Left ventricle myocardium inferior (tissue), 1 donor: Measurements from ENCODE around the gene RANBP1. TPM values are rescaled to one million over a fixed set of nuclear protein-coding genes. Genes with fewer than 3 reads are reported as not detected.

Source experiments
- DNase-seq: peaks from one replicate; pipeline ENCODE4 v3.0.0-alpha.2; 2020
- H3K27ac ChIP-seq: fragments of 200-600 bp; replicated peaks from 2 replicates; pipeline ENCODE4 v1.8.0; 2021
- H3K27me3 ChIP-seq: fragments of 200-600 bp; 2 replicates; pipeline ENCODE4 v1.8.0; 2021; ENCODE audit warnings: low read depth
- H3K36me3 ChIP-seq: fragments of 200-600 bp; 2 replicates; pipeline ENCODE4 v1.8.0; 2021
- H3K4me1 ChIP-seq: fragments of 200-600 bp; 2 replicates; pipeline ENCODE4 v1.8.0; 2021
- H3K4me3 ChIP-seq: fragments of 200-600 bp; 2 replicates; pipeline ENCODE4 v1.8.0; 2021; ENCODE audit warnings: mild to moderate bottlenecking, moderate library complexity
- H3K9me3 ChIP-seq: fragments of 200-600 bp; replicated peaks from 2 replicates; pipeline ENCODE4 v1.8.0; 2021
- intact Hi-C: fragments of 100-400 bp; cut with micrococcal nuclease; formaldehyde crosslinking; loops from one replicate; pipeline ENCODE4 v1.11.0; 2022
- total RNA-seq: library from RNA; stranded (reverse); fragmentation: NEBNext Ultra II Directional; extraction: Animal tissue kit (Norgen Biotek cat#: 25700); gene quantifications from one replicate; pipeline ENCODE4 v1.2.1, GENCODE V29; 2021
- TF ChIP-seq, protein P1 (sequence below): fragments of 200-600 bp; IDR thresholded peaks from 2 replicates; pipeline ENCODE4 v1.8.0; 2021; ENCODE audit warnings: antibody characterized with exemption, mild to moderate bottlenecking, borderline replicate concordance
- donor health status: DM: no; HTN: yes; CAD: no; lungs with severe emphysema.

The RANBP1 gene
- total RNA-seq, 1 donor from 2014 or later = 39.6 TPM

DNA sequence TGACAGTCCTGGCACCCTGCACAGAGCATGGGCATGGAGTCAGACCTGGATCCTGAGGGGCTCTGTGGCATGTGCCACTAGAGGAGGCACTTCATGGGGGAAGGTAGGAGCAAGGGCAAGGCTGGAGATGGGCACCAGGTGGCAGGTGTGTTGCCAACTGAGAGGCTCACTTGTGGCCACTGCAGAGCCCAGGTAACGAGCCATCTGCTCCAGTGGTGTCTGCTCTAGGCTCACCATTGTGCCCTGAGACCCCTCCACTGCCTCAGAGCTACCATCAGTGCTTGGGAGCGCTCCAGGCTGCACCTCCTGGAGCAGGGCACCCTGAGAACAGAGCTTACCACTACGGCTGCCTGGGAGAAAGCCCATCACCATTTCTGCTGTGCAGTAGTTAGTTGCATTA, 14.4 kb downstream of the RANBP1 start:
- Histone ChIP-seq H3K9me3 (no peaks in the 10 kb centered on the region), H3K36me3 (peaks cover 23% of the 10 kb centered on the region), H3K27me3 (no peaks in the 10 kb centered on the region), H3K4me3 (peak overlapping the region; percentile 96), H3K27ac (peak overlapping the region; percentile 100), H3K4me1 (peaks cover 63% of the 10 kb centered on the region)
- intact Hi-C loops = no loop called here
- DNase-seq = no peak
- TF ChIP-seq, protein P1, sequence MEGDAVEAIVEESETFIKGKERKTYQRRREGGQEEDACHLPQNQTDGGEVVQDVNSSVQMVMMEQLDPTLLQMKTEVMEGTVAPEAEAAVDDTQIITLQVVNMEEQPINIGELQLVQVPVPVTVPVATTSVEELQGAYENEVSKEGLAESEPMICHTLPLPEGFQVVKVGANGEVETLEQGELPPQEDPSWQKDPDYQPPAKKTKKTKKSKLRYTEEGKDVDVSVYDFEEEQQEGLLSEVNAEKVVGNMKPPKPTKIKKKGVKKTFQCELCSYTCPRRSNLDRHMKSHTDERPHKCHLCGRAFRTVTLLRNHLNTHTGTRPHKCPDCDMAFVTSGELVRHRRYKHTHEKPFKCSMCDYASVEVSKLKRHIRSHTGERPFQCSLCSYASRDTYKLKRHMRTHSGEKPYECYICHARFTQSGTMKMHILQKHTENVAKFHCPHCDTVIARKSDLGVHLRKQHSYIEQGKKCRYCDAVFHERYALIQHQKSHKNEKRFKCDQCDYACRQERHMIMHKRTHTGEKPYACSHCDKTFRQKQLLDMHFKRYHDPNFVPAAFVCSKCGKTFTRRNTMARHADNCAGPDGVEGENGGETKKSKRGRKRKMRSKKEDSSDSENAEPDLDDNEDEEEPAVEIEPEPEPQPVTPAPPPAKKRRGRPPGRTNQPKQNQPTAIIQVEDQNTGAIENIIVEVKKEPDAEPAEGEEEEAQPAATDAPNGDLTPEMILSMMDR = no peak

DNA sequence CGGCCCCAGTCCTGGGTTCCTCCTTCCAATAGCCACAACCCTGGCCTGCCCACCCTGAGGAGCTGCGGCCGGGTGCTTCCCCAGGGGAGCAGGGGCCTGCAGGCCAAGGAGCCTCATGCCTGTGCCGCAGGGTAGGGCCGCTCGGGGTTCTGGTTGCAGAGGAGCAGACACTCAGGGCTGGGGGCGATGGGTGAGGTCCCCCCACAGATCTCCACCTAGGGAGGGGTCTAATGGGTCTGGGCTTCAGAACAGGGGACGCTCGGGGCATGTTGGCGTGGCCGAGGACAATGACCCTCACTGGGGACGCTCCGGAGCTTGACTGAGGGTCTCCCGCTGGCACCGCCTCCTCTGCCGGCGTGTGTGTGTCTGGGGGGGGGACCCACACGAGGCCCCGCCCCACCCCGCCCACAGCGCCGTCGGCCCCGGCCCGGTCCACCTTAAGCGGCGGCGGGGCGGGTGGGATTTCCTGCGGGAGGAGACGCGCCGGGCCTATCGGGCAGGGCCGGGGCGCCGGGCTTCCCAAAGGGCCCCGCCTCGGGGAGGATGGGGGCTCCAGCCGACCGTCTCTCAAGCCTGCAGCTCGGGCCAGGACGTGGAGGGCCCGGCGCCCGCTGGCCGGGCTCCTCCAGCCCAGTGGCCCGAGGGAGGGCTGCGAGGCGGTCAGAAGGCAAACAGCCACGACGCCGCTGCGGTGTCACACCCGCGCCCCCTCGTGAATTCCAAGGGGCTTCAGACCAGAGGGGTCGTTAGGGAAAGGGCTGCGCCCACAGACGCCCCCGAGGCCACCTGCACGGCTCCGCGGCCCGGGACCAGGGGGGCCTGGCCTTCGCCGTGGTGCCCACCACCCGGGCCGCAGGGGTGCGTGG, 15.1 kb downstream of the RANBP1 start:
- Histone ChIP-seq H3K27ac (peak overlapping the region; percentile 100), H3K9me3 (no peaks in the 10 kb centered on the region), H3K4me1 (peaks cover 69% of the 10 kb centered on the region), H3K4me3 (peak overlapping the region; percentile 96), H3K27me3 (no peaks in the 10 kb centered on the region), H3K36me3 (peaks cover 17% of the 10 kb centered on the region)
- intact Hi-C loops = no loop called here
- peak; percentile 92 for DNase-seq
- TF ChIP-seq, protein P1 = no peak

DNA sequence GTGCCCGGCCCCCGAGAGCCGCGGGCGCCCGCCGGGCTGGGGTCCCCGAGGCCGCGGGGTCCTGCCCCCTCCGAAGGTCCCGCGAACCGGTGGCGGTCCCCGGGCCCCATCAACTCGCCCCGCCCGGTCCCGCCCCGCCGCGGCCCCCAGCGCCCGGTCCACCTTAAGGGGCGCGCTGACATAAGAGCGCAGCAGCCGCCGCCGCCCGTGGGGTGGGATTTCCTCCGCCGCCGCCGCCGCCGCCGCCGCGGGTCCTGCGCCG, 15.6 kb downstream of the RANBP1 start, which contains the start of gene ZDHHC8:
Gene ZDHHC8, plus strand, starts transcription at position 208 of the 262 bp plus-strand sequence. CDS start 144 bp downstream, outside the sequence.
- Histone ChIP-seq H3K4me1 (peaks cover 75% of the 10 kb centered on the region), H3K4me3 (peak within 1 kb of the TSS; percentile 96), H3K27me3 (no peaks in the 10 kb centered on the region), H3K9me3 (no peaks in the 10 kb centered on the region), H3K27ac (peak within 1 kb of the TSS; percentile 100), H3K36me3 (peaks cover 11% of the 10 kb centered on the region)
- DNase-seq = peak; percentile 58
- intact Hi-C loops = no loop called here
- TF ChIP-seq, protein P1 = no peak

DNA sequence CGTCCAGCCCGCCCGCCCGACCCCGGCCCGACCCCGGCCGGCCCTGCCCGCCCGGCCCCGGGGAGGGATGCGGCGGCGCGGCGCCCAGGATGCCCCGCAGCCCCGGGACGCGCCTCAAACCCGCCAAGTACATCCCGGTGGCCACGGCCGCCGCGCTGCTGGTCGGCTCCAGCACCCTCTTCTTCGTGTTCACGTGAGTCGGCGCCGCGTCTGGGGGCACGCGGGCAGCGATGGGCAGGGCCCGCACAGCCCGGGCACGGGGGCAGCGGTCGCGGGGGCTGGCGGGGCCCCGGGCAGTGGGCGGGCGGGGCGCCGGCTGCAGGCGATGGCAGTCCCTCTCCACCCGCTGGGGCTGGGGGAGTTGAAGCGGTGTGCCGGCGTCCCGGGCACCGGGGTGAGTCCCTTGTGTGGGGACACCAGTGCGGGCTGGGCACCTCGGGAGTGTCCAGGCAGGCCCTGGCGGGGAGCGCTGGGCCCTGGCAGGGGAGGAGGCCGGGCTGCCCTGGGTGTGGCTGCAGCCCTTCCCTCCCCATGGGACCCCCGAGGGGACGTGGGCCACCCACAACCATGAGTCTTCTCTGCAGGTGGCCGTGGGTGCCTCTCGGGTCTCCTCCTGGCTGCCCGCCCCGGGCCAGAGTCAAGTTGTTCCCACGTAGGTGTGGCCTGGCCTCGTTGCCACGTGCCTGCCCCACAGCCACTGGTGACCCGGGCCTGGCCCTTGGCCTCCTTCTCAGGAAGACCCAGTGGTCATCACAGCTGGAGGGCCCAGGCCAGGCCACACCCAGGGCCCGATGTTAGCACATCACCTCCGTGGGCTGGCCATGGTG, 16.2 kb downstream of the RANBP1 start:
- H3K27ac ChIP-seq = peak overlapping the region; percentile 100
- TF ChIP-seq, protein P1 = no peak
- no peaks in the 10 kb centered on the region for H3K9me3 ChIP-seq
- peak overlapping the region; percentile 96 for H3K4me3 ChIP-seq
- peaks cover 80% of the 10 kb centered on the region for H3K4me1 ChIP-seq
- H3K36me3 ChIP-seq = peaks cover 6% of the 10 kb centered on the region
- intact Hi-C loops = no loop called here
- no peaks in the 10 kb centered on the region for H3K27me3 ChIP-seq
- peak; percentile 49 for DNase-seq

DNA sequence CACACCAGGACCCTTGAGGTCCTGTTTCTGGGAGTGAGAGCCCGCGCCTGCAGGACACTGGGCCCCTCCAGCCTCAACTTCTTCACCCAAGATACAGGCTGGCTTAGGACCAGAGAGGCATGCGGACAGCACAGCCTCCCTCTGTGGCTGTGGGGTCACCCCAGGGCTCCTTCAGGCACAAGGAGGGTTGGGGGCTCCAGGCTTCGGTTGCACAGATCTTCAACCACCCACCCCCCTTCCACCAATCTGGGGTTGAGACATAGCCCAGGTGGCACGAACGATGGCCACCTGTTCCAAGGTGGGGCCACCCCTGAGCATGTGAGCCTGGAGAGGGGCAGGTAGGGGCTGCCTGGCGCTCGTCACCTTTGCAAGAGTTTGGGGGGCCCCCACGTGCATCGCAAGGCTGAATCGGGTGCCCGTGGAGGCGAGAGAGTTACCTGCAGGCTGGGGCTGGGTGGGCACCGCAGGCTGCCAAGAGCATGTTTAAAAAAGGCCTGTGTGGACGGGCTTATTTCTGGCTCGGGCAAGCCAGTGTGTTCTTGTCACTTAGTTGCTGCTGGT, 16.9 kb downstream of the RANBP1 start:
- TF ChIP-seq, protein P1 = no peak
- H3K36me3 ChIP-seq = no peaks in the 10 kb centered on the region
- H3K4me1 ChIP-seq = peaks cover 86% of the 10 kb centered on the region
- peak overlapping the region; percentile 96 for H3K4me3 ChIP-seq
- intact Hi-C loops = no loop called here
- peak overlapping the region; percentile 100 for H3K27ac ChIP-seq
- H3K9me3 ChIP-seq = no peaks in the 10 kb centered on the region
- DNase-seq = no peak
- no peaks in the 10 kb centered on the region for H3K27me3 ChIP-seq
